Measurements from ENCODE around the gene MATCAP1.

Gene MATCAP1

DNA sequence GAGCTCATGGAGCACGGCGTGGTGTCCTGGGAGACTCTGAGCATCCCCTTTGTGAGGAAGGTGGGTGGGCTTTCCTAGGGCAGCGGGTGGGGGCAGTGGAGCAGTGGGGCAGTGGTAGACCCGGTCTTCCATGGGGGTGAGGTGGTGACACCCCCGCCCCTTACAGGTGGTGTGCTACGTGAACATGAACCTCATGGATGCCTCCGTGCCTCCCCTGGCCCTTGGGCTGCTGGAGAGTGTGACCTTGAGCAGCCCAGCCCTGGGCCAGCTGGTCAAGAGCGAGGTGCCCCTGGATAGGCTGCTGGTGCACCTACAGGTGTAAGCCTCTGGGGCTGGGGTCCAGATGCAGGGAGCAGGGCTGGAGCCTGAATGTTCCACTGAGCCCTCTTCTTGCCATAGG lies 16.7 kb upstream of the MATCAP1 start:
- no peak overlapping the region for H3K4me3 ChIP-seq (ENCODE audit: low read depth, low read length)
- TF ChIP-seq, protein P1, sequence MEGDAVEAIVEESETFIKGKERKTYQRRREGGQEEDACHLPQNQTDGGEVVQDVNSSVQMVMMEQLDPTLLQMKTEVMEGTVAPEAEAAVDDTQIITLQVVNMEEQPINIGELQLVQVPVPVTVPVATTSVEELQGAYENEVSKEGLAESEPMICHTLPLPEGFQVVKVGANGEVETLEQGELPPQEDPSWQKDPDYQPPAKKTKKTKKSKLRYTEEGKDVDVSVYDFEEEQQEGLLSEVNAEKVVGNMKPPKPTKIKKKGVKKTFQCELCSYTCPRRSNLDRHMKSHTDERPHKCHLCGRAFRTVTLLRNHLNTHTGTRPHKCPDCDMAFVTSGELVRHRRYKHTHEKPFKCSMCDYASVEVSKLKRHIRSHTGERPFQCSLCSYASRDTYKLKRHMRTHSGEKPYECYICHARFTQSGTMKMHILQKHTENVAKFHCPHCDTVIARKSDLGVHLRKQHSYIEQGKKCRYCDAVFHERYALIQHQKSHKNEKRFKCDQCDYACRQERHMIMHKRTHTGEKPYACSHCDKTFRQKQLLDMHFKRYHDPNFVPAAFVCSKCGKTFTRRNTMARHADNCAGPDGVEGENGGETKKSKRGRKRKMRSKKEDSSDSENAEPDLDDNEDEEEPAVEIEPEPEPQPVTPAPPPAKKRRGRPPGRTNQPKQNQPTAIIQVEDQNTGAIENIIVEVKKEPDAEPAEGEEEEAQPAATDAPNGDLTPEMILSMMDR (IDR thresholded peaks at IDR 0.05; ENCODE audit: low read depth, low read length): no peak

- no peak overlapping the region for H3K4me3 ChIP-seq (ENCODE audit: low read depth, low read length)
- TF ChIP-seq, protein P1 (IDR thresholded peaks at IDR 0.05; ENCODE audit: low read depth, low read length): no peak
These were observed 16.0 kb upstream of the MATCAP1 start for GRCh38 chr16:67199808-67200198.

DNA sequence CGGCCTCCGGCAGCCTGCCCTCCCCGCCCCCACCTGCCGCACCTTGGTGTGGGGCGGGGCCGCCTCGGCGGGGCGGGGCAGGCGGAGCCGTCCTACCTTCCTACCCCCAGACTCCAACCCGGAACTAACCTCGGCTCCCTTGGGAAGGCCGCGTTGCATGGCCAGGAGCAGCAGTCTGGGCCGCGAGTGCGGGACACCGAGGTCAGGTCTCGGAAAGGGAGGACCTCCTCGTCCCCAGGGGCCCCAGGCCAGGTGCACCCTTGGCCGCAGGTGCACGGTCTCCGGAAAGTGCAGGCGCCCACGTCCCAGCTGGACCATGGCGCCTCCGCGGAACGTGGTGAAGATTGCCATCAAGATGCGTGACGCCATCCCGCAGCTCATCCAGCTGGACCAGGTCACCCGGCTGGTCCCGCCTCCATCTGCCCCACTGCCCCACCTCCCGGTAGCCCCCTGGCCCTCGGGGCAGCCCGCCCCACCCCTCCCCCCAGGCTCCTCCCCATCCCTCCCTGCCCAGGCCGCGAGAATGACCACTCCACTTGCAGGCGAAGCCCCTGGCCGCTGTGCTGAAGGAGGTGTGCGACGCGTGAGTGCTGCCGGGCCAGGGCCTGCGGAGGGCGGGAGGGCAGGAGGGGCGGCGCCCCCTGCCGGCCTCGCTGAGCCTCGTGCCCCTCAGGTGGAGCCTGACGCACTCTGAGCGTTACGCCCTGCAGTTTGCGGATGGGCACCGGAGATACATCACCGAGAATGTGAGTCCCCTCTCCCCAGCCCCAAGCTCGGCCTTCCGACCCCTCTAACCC lies 15.4 kb upstream of the MATCAP1 start, which contains the start of gene ELMO3:
Gene ELMO3 (plus strand): TSS at position 121 of the 797 bp plus-strand sequence. CDS start 196 bp downstream, at position 317.
- H3K4me3 ChIP-seq (ENCODE audit: low read depth, low read length): no peak within 1 kb of the TSS
- TF ChIP-seq, protein P1 (IDR thresholded peaks at IDR 0.05; ENCODE audit: low read depth, low read length): no peak

GRCh38 chr16:67198238-67198734 lies 14.5 kb upstream of the MATCAP1 start:
- no peak overlapping the region for H3K4me3 ChIP-seq (ENCODE audit: low read depth, low read length)
- TF ChIP-seq, protein P1 (IDR thresholded peaks at IDR 0.05; ENCODE audit: low read depth, low read length): peak; percentile 47; the same call in 1 of the 2 replicates

GRCh38 chr16:67197704-67198103 lies 13.9 kb upstream of the MATCAP1 start:
- TF ChIP-seq, protein P1 (IDR thresholded peaks at IDR 0.05; ENCODE audit: low read depth, low read length): no peak
- no peak overlapping the region for H3K4me3 ChIP-seq (ENCODE audit: low read depth, low read length)

GRCh38 chr16:67196881-67197280 lies 13.1 kb upstream of the MATCAP1 start:
- TF ChIP-seq, protein P1 (IDR thresholded peaks at IDR 0.05; ENCODE audit: low read depth, low read length): no peak
- no peak overlapping the region for H3K4me3 ChIP-seq (ENCODE audit: low read depth, low read length)

DNA sequence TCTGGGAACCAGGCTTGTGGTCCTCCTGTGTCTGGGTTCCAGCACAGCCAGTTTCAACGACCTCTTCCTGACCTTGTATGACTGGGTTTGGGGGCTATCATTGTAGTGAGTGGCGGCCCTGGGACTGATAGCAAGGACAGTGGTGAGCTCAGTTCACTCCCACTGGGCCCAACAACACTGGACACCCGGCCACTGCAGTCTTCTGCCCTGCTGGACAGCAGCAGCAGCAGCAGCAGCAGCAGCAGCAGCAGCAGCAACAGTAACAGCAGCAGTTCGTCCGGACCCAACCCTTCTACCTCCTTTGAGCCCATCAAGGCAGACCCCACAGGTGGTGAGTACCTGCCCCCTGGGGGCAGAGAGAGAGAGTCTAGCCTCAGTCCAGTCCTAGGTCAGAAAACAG lies 11.9 kb upstream of the MATCAP1 start:
- TF ChIP-seq, protein P1 (IDR thresholded peaks at IDR 0.05; ENCODE audit: low read depth, low read length): no peak

More for the DNA sequence above, 11.9 kb upstream of the MATCAP1 start:
- H3K4me3 ChIP-seq (ENCODE audit: low read depth, low read length): no peak overlapping the region

All from WI38 (cell line).